ENCODE results near the gene TMCO5A. TPM values are rescaled to one million over a fixed set of nuclear protein-coding genes. Genes with fewer than 3 reads are reported as not detected.
A peak's percentile ranks its signal among the peaks of the same experiment; 100 is the strongest.
"Not testable (repeated sequence)": the region's sequence is repeated elsewhere in the genome, so short reads cannot be mapped to it uniquely, and the experiment has no call there.

Gene TMCO5A
- total and polyA plus RNA-seq, 4 donors: not detected

- no peak for DNase-seq (ENCODE audit: low read depth in 4 of 6, low spot score in 6 of 6)
- Histone ChIP-seq H3K27ac (ENCODE audit: low read depth, low read length) (no peak overlapping the region), H3K9me3 (ENCODE audit: control insufficient read depth, insufficient read depth, low read length) (no peaks in the 10 kb centered on the region), H3K36me3 (ENCODE audit: control insufficient read depth, insufficient read depth, low read length) (no peaks in the 10 kb centered on the region), H3K4me3 (ENCODE audit: low read depth, low read length) (no peak overlapping the region), H3K4me1 (ENCODE audit: control insufficient read depth, insufficient read depth, low read length) (no peaks in the 10 kb centered on the region), H3K27me3 (ENCODE audit: control insufficient read depth, insufficient read depth, low read length) (no peaks in the 10 kb centered on the region)
- WGBS (ENCODE audit: insufficient coverage): 74% methylated on average over 4 of the region's 4 CpGs
Observed at GRCh38 chr15:37951999-37952398, 17.6 kb downstream of the TMCO5A start.

GRCh38 chr15:37960742-37961141, 26.3 kb downstream of the TMCO5A start:
- H3K36me3 ChIP-seq (ENCODE audit: control insufficient read depth, insufficient read depth, low read length); H3K4me1 ChIP-seq (ENCODE audit: control insufficient read depth, insufficient read depth, low read length); DNase-seq (ENCODE audit: low read depth in 4 of 6, low spot score in 6 of 6); H3K4me3 ChIP-seq (ENCODE audit: low read depth, low read length); H3K27ac ChIP-seq (ENCODE audit: low read depth, low read length); H3K27me3 ChIP-seq (ENCODE audit: control insufficient read depth, insufficient read depth, low read length); H3K9me3 ChIP-seq (ENCODE audit: control insufficient read depth, insufficient read depth, low read length): not testable (repeated sequence)
- WGBS (ENCODE audit: insufficient coverage): no CpG with 5 or more reads among the region's 1 CpG

DNA sequence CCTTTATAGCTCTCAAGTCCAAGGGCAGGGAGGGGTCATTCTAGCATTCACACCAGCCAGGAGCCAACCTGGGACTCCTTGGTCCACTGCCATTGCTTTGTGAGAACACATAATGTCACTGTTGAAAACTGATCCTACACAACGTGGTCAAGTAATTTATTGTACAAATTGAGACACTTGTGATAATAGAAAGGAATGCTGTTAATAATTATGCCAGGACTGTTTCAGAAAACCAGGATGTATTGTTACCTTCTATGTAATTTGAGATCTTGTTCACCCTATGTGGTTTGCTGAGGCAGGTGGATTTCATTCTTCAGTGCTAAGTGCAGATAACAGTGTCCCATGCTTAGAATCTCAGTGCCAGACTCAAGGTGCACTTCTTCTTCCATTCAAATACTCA, 33.3 kb downstream of the TMCO5A start:
- WGBS (ENCODE audit: insufficient coverage): 20% methylated on average over 1 of the region's 1 CpG
- H3K27me3 ChIP-seq (ENCODE audit: control insufficient read depth, insufficient read depth, low read length): no peaks in the 10 kb centered on the region
- no peak overlapping the region for H3K4me3 ChIP-seq (ENCODE audit: low read depth, low read length)
- H3K4me1 ChIP-seq (ENCODE audit: control insufficient read depth, insufficient read depth, low read length): no peaks in the 10 kb centered on the region
- no peak for DNase-seq (ENCODE audit: low read depth in 4 of 6, low spot score in 6 of 6)
- H3K9me3 ChIP-seq (ENCODE audit: control insufficient read depth, insufficient read depth, low read length): peaks cover under 1% of the 10 kb centered on the region
- no peak overlapping the region for H3K27ac ChIP-seq (ENCODE audit: low read depth, low read length)
- no peaks in the 10 kb centered on the region for H3K36me3 ChIP-seq (ENCODE audit: control insufficient read depth, insufficient read depth, low read length)

GRCh38 chr15:37973856-37974255, 39.4 kb downstream of the TMCO5A start:
- 92% methylated on average over 2 of the region's 2 CpGs for WGBS (ENCODE audit: insufficient coverage)
- peaks cover 1% of the 10 kb centered on the region for H3K9me3 ChIP-seq (ENCODE audit: control insufficient read depth, insufficient read depth, low read length)

DNA sequence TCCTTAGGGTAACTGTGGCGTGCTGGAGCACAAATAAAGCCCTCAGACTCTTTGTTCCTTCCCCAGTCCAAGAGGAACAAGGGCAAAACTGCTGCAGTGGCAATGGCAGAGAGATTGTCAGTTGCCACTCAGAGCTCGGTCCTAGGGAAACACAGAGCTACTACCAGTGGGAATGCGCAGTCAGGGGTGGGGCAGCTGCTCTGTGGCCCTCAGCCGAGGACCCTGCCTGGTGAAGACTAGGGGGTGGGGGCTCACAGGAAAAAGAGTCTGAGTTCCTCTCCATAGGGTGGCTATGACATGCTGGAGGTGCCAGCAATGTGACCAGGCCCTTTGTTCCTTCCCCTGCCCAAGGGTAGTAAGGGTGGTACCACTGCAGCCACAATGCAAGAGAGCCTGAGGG, 43.8 kb downstream of the TMCO5A start:
- no peaks in the 10 kb centered on the region for H3K4me1 ChIP-seq (ENCODE audit: control insufficient read depth, insufficient read depth, low read length)

More at GRCh38 chr15:37973856-37974255, 39.4 kb downstream of the TMCO5A start:
- H3K4me1 ChIP-seq (ENCODE audit: control insufficient read depth, insufficient read depth, low read length): no peaks in the 10 kb centered on the region
- H3K36me3 ChIP-seq (ENCODE audit: control insufficient read depth, insufficient read depth, low read length): no peaks in the 10 kb centered on the region
- H3K27ac ChIP-seq (ENCODE audit: low read depth, low read length): no peak overlapping the region
- no peak overlapping the region for H3K4me3 ChIP-seq (ENCODE audit: low read depth, low read length)
- H3K27me3 ChIP-seq (ENCODE audit: control insufficient read depth, insufficient read depth, low read length): no peaks in the 10 kb centered on the region
- no peak for DNase-seq (ENCODE audit: low read depth in 4 of 6, low spot score in 6 of 6)

DNA sequence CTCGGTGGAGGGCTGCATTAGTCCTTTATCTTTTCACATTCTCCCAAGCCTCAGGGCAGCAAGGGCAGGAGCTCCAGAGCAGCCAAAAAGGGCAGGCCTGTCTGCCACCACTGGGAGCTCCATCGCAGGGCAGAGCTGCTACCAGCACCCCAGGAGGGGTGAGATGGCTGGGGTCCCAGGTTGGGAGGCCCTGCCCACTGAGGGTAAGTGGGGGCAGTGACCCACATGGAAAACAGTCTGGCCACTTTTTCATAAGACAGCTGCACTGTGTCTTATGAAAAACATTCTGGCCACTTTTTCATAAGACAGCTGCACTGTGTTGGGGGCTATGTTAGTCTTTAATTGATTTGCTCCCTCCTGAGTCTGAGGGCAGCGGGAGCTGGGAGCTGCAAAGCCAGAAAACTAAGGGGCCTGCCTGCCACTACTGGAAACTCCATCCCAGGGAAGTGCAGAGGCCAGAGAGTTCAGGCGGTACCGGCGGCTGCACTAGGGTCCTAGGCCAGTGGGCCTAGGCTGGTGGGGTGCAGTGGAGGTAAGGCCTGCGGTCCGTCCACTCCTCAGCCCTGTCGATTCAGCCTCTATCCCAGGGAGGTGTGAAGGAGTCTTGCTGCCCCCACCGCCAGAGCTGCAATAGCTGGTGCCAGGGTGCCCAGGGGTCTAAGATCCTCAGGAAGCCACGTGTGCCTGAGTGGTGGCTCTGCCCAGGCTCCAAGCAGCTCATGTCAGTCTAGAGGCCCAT, 45.4 kb downstream of the TMCO5A start:
- Histone ChIP-seq H3K27me3 (ENCODE audit: control insufficient read depth, insufficient read depth, low read length) (no peaks in the 10 kb centered on the region), H3K9me3 (ENCODE audit: control insufficient read depth, insufficient read depth, low read length) (no peaks in the 10 kb centered on the region), H3K4me1 (ENCODE audit: control insufficient read depth, insufficient read depth, low read length) (no peaks in the 10 kb centered on the region), H3K36me3 (ENCODE audit: control insufficient read depth, insufficient read depth, low read length) (no peaks in the 10 kb centered on the region), H3K4me3 (ENCODE audit: low read depth, low read length) (no peak overlapping the region), H3K27ac (ENCODE audit: low read depth, low read length) (no peak overlapping the region)
- 77% methylated on average over 9 of the region's 11 CpGs for WGBS (ENCODE audit: insufficient coverage)
- DNase-seq (ENCODE audit: low read depth in 4 of 6, low spot score in 6 of 6): no peak

More for the DNA sequence above, 43.8 kb downstream of the TMCO5A start:
- WGBS (ENCODE audit: insufficient coverage): 89% methylated on average over 4 of the region's 4 CpGs
- no peaks in the 10 kb centered on the region for H3K9me3 ChIP-seq (ENCODE audit: control insufficient read depth, insufficient read depth, low read length)
- no peak overlapping the region for H3K27ac ChIP-seq (ENCODE audit: low read depth, low read length)
- H3K36me3 ChIP-seq (ENCODE audit: control insufficient read depth, insufficient read depth, low read length): no peaks in the 10 kb centered on the region
- DNase-seq (ENCODE audit: low read depth in 4 of 6, low spot score in 6 of 6): no peak
- no peaks in the 10 kb centered on the region for H3K27me3 ChIP-seq (ENCODE audit: control insufficient read depth, insufficient read depth, low read length)
- no peak overlapping the region for H3K4me3 ChIP-seq (ENCODE audit: low read depth, low read length)

DNA sequence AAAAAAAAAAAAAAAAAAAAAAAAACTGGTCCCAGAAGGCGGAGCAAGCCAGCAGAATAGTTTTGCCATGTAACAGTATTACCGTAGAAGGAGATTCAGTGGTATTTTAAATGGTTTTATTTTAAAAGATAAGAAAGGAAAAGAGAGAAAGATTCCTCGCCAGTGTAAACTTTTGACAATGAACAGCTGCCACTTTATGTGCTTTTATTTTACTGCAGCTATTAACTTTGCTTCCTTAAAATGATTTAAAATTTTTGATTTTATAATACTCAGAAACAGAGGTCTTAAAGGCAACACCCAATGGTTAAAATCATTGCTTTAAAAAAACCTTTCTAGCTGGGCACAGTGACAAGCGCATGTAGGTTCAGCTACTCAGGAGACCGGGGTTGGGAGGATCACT, 46.8 kb downstream of the TMCO5A start:
- no peak for DNase-seq (ENCODE audit: low read depth in 4 of 6, low spot score in 6 of 6)
- H3K27me3 ChIP-seq (ENCODE audit: control insufficient read depth, insufficient read depth, low read length): no peaks in the 10 kb centered on the region
- H3K4me3 ChIP-seq (ENCODE audit: low read depth, low read length): no peak overlapping the region
- WGBS (ENCODE audit: insufficient coverage): 47% methylated on average over 3 of the region's 5 CpGs
- no peak overlapping the region for H3K27ac ChIP-seq (ENCODE audit: low read depth, low read length)
- no peaks in the 10 kb centered on the region for H3K36me3 ChIP-seq (ENCODE audit: control insufficient read depth, insufficient read depth, low read length)
- H3K9me3 ChIP-seq (ENCODE audit: control insufficient read depth, insufficient read depth, low read length): no peaks in the 10 kb centered on the region
- no peaks in the 10 kb centered on the region for H3K4me1 ChIP-seq (ENCODE audit: control insufficient read depth, insufficient read depth, low read length)

DNA sequence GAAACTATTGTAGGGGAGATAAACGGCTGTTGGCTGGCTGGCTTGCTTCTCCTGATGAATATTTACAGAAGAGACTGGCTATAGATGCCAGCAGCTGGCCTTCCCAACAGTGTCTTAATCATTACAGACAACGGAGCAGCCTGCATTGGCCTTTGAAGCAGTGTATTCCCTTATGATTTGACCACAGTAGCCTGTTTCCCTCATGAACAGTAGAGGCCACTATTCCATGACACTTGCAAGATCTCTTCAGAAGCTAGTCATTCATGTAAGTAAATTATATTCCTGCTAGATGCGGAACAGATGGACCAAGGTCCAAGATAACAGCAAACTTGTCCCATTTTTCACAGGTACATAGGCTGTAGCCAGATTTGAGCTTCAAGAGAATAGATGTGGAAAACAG, 47.3 kb downstream of the TMCO5A start:
- H3K9me3 ChIP-seq (ENCODE audit: control insufficient read depth, insufficient read depth, low read length): no peaks in the 10 kb centered on the region
- no peaks in the 10 kb centered on the region for H3K4me1 ChIP-seq (ENCODE audit: control insufficient read depth, insufficient read depth, low read length)
- peak in 5 of 6 donors; percentile 9 to 76 (median 23) for DNase-seq (ENCODE audit: low read depth in 4 of 6, low spot score in 6 of 6)

GRCh38 chr15:37984368-37984767, 49.9 kb downstream of the TMCO5A start:
- no peak overlapping the region for H3K27ac ChIP-seq (ENCODE audit: low read depth, low read length)
- no peaks in the 10 kb centered on the region for H3K4me1 ChIP-seq (ENCODE audit: control insufficient read depth, insufficient read depth, low read length)
- no peaks in the 10 kb centered on the region for H3K27me3 ChIP-seq (ENCODE audit: control insufficient read depth, insufficient read depth, low read length)
- DNase-seq (ENCODE audit: low read depth in 4 of 6, low spot score in 6 of 6): no peak
- no CpG with 5 or more reads among the region's 1 CpG for WGBS (ENCODE audit: insufficient coverage)
- H3K36me3 ChIP-seq (ENCODE audit: control insufficient read depth, insufficient read depth, low read length): no peaks in the 10 kb centered on the region
- H3K4me3 ChIP-seq (ENCODE audit: low read depth, low read length): no peak overlapping the region
- no peaks in the 10 kb centered on the region for H3K9me3 ChIP-seq (ENCODE audit: control insufficient read depth, insufficient read depth, low read length)

More for the DNA sequence above, 47.3 kb downstream of the TMCO5A start:
- 41% methylated on average over 2 of the region's 3 CpGs for WGBS (ENCODE audit: insufficient coverage)
- no peaks in the 10 kb centered on the region for H3K36me3 ChIP-seq (ENCODE audit: control insufficient read depth, insufficient read depth, low read length)
- H3K27ac ChIP-seq (ENCODE audit: low read depth, low read length): no peak overlapping the region
- no peaks in the 10 kb centered on the region for H3K27me3 ChIP-seq (ENCODE audit: control insufficient read depth, insufficient read depth, low read length)
- no peak overlapping the region for H3K4me3 ChIP-seq (ENCODE audit: low read depth, low read length)

Data from spinal cord (tissue), 10 donors.